ENCODE data around the gene EPM2AIP1. TPM values are rescaled to one million over a fixed set of nuclear protein-coding genes. Genes with fewer than 3 reads are reported as not detected.

EPM2AIP1 gene
- total and polyA plus RNA-seq, 4 donors = 2.9 to 11.8 (median 7.7) TPM

- Histone ChIP-seq H3K36me3 (ENCODE audit: control insufficient read depth in 4 of 4, insufficient read depth in 3 of 4, low read depth in 1 of 4, low read length in 3 of 4) (no peaks in the 10 kb centered on the region), H3K27ac (ENCODE audit: low read depth in 1 of 2, low read length in 2 of 2) (no peak overlapping the region), H3K9ac (ENCODE audit: low read depth in 1 of 2, low read length in 2 of 2) (no peak overlapping the region), H3K4me1 (ENCODE audit: control insufficient read depth in 4 of 4, insufficient read depth in 4 of 4, low read length in 3 of 4) (peaks cover 0 to 11% (median under 1%) of the 10 kb centered on the region in 4 donors), H3K27me3 (ENCODE audit: control insufficient read depth in 4 of 4, insufficient read depth in 4 of 4, low read length in 3 of 4) (no peaks in the 10 kb centered on the region), H3K9me3 (ENCODE audit: control insufficient read depth in 4 of 4, low read length in 3 of 4) (no peaks in the 10 kb centered on the region), H3K4me3 (ENCODE audit: low read depth in 1 of 3, low read length in 3 of 3) (no peak overlapping the region)
- 90% methylated on average over 4 of the region's 4 CpGs for WGBS
- TF ChIP-seq HNF4A (conservative IDR thresholded peaks at IDR 0.05) (no peak), TAF1 (conservative IDR thresholded peaks at IDR 0.05) (no peak), YY1 (IDR thresholded peaks at IDR 0.05) (no peak), NR2F2 (IDR thresholded peaks at IDR 0.05) (no peak), CTCF (IDR thresholded peaks at IDR 0.05; ENCODE audit: low read depth, low read length, missing input control) (no peak), RXRA (IDR thresholded peaks at IDR 0.05) (no peak), HNF4G (IDR thresholded peaks at IDR 0.05) (no peak), GABPA (IDR thresholded peaks at IDR 0.05 in 1 of 2, conservative IDR thresholded peaks at IDR 0.05 in 1 of 2) (no peak), ZBTB33 (IDR thresholded peaks at IDR 0.05) (no peak), JUND (IDR thresholded peaks at IDR 0.05) (no peak), EGR1 (IDR thresholded peaks at IDR 0.05; ENCODE audit: low read depth in 2 of 2) (no peak), RAD21 (IDR thresholded peaks at IDR 0.05) (no peak), SP1 (IDR thresholded peaks at IDR 0.05) (no peak), FOXA2 (IDR thresholded peaks at IDR 0.05) (no peak), FOXA1 (IDR thresholded peaks at IDR 0.05) (no peak), REST (IDR thresholded peaks at IDR 0.05) (no peak)
- TF ChIP-seq, protein P1, sequence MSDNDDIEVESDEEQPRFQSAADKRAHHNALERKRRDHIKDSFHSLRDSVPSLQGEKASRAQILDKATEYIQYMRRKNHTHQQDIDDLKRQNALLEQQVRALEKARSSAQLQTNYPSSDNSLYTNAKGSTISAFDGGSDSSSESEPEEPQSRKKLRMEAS (IDR thresholded peaks at IDR 0.05) = no peak
- TF ChIP-seq, protein P2, sequence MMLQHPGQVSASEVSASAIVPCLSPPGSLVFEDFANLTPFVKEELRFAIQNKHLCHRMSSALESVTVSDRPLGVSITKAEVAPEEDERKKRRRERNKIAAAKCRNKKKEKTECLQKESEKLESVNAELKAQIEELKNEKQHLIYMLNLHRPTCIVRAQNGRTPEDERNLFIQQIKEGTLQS (IDR thresholded peaks at IDR 0.05) = no peak
- no peak for DNase-seq (ENCODE audit: low spot score)
These were observed 32.4 kb downstream of the EPM2AIP1 start for GRCh38 chr3:36960502-36960901.
